K562 (cell line): Measurements from ENCODE around the gene AKT2. TPM values are rescaled to one million over a fixed set of nuclear protein-coding genes. Genes with fewer than 3 reads are reported as not detected.

Source experiments
- CHD4 ChIP-seq: fragments of 200-600 bp; sonication (generic); IDR thresholded peaks from 3 replicates; pipeline ENCODE4 v1.6.1; 2012; ENCODE audit warnings: low read depth, mild to moderate bottlenecking, mixed read lengths, low read length, inconsistent platforms; ENCODE audit not compliant: insufficient read depth, insufficient replicate concordance, poor library complexity, severe bottlenecking
- CREBBP ChIP-seq: IDR thresholded peaks from one replicate; pipeline ENCODE4 v1.6.1; 2012; ENCODE audit warnings: low read depth, mild to moderate bottlenecking, control low read depth, inconsistent platforms, low read length
- ELF1 ChIP-seq: fragments of 200-800 bp; sonication (Bioruptor generic); IDR thresholded peaks from 2 replicates; pipeline ENCODE4 v1.6.1; 2016; ENCODE audit warnings: missing genetic modification characterization, missing compliant biosample characterization
- FOXK2 ChIP-seq, 2 experiments: fragments of 450-650 bp; IDR thresholded peaks in 1 of 2; conservative IDR thresholded peaks in 1 of 2; 2 replicates each; pipeline ENCODE4 v1.6.1; 2016; ENCODE audit warnings: low read depth in 2 of 2, mild to moderate bottlenecking in 1 of 2
- HBP1 ChIP-seq: fragments of 450-650 bp; formaldehyde crosslinking; IDR thresholded peaks from 2 replicates; pipeline ENCODE4 v1.4.0; 2022; ENCODE audit warnings: missing genetic modification characterization
- HNRNPUL1 ChIP-seq: fragments of 200-400 bp; formaldehyde crosslinking; IDR thresholded peaks from 2 replicates; pipeline ENCODE4 v1.6.1; 2017; ENCODE audit warnings: low read length
- HOMEZ ChIP-seq: fragments of 250-450 bp; sonication (Bioruptor Pico); IDR thresholded peaks from 2 replicates; pipeline ENCODE4 v1.4.0; 2020; ENCODE audit warnings: mild to moderate bottlenecking, moderate library complexity
- MAFK ChIP-seq: IDR thresholded peaks from 2 replicates; pipeline ENCODE4 v1.6.1; 2011; ENCODE audit warnings: low read length, improper control_type of control experiment
- MCM2 ChIP-seq: fragments of 450-650 bp; IDR thresholded peaks from 2 replicates; pipeline ENCODE4 v1.6.1; 2017; ENCODE audit warnings: low read depth, mild to moderate bottlenecking
- MITF ChIP-seq: IDR thresholded peaks from 2 replicates; pipeline ENCODE4 v1.6.1; 2014; ENCODE audit warnings: antibody characterized with exemption
- NUFIP1 ChIP-seq: fragments of 450-650 bp; IDR thresholded peaks from 2 replicates; pipeline ENCODE4 v1.6.1; 2018; ENCODE audit not compliant: partially characterized antibody
- RNF219 ChIP-seq: fragments of 250-450 bp; sonication (Bioruptor Pico); IDR thresholded peaks from 2 replicates; pipeline ENCODE4 v1.5.0; 2022; ENCODE audit warnings: mild to moderate bottlenecking
- SAFB ChIP-seq: fragments of 200-400 bp; formaldehyde crosslinking; IDR thresholded peaks from 2 replicates; pipeline ENCODE4 v1.6.1; 2017; ENCODE audit warnings: low read depth, low read length, borderline replicate concordance
- ZBTB11 ChIP-seq, 3 experiments: fragments of 200-800 bp in 1 of 3; fragments of 250-450 bp in 1 of 3; fragments of 450-650 bp in 1 of 3; sonication (Bioruptor Pico) in 1 of 3; sonication (Bioruptor generic) in 1 of 3; formaldehyde crosslinking in 1 of 3; IDR thresholded peaks; 2 replicates each; pipeline versions ENCODE4 v1.6.1 to v1.8.0; 2016 to 2022; ENCODE audit warnings: mild to moderate bottlenecking in 2 of 3, missing genetic modification characterization in 2 of 3, missing compliant biosample characterization in 1 of 3, moderate library complexity in 1 of 3
- ZNF766 ChIP-seq: fragments of 200-800 bp; sonication (Bioruptor generic); conservative IDR thresholded peaks from 2 replicates; pipeline ENCODE4 v1.6.1; 2016; ENCODE audit warnings: missing genetic modification characterization, missing compliant biosample characterization
- polyA plus RNA-seq, 8 experiments: library from polyadenylated mRNA; depleted of rRNA in 4 of 8; stranded (reverse) in 5 of 8; unstranded in 3 of 8; fragments of >200 nt; fragmentation: Nextera tagmentation in 2 of 8; fragmentation: Illumina TruSeq in 1 of 8; extraction: Ambion mirVana in 2 of 8; extraction: Trizol in 1 of 8; gene quantifications; 2 replicates each; pipeline versions ENCODE4 v1.2.1 to v1.2.3, GENCODE V29; 2011 to 2014; ENCODE audit warnings: inconsistent platforms in 1 of 8, missing spikeins in 1 of 8
- total RNA-seq, 7 experiments: library from RNA; depleted of rRNA in 6 of 7; stranded (reverse); fragments of >200 nt in 6 of 7; fragmentation: Illumina TruSeq in 2 of 7; extraction: Trizol in 2 of 7; gene quantifications; 2 replicates each; pipeline versions ENCODE4 v1.2.1 to v1.2.3, GENCODE V29; 2011 to 2021; ENCODE audit warnings: low replicate concordance in 1 of 7

The AKT2 gene
- total and polyA plus RNA-seq, 9 of the 15 experiments (the other 6 are each of a cell fraction or from before 2014, with no cell fraction given): 1.1 to 132 (median 67.7) TPM

GRCh38 chr19:40231544-40232424 lies 53.4 kb downstream of the AKT2 start (continued):
- peak in 1 of 2 experiments; percentile 54; a peak in 1 of 4 replicates for TF ChIP-seq FOXK2 (conservative IDR thresholded peaks at IDR 0.05 in 1 of 2, IDR thresholded peaks at IDR 0.05 in 1 of 2; ENCODE audit: low read depth in 2 of 2)
- TF ChIP-seq CHD4: no peak
- TF ChIP-seq ZNF766 (CRISPR knock-in tag): peak; percentile 33; the same call in 1 of the 2 replicates
- TF ChIP-seq MITF: peak; percentile 73; the same call in 1 of the 2 replicates
- TF ChIP-seq CREBBP: no peak
- peak in 1 of 3 experiments; percentile 62; a peak in 2 of 6 replicates for TF ChIP-seq ZBTB11 (CRISPR knock-in tag; IDR thresholded peaks at IDR 0.05)
- TF ChIP-seq HNRNPUL1: no peak
- TF ChIP-seq MCM2: no peak
- TF ChIP-seq NUFIP1: no peak
- no peak for TF ChIP-seq HOMEZ (CRISPR knock-in tag)
- TF ChIP-seq SAFB: no peak
- TF ChIP-seq RNF219 (CRISPR knock-in tag): no peak
- no peak for TF ChIP-seq ELF1
- TF ChIP-seq HBP1 (CRISPR knock-in tag): 0 out of 2 replicates have a peak, but pooled peaks have one; percentile 11
- no peak for TF ChIP-seq MAFK
